ENCODE data around the gene ZNF80.
"Not testable (repeated sequence)": the region's sequence is repeated elsewhere in the genome, so short reads cannot be mapped to it uniquely, and the experiment has no call there.

The ZNF80 gene

GRCh38 chr3:114237478-114237877 lies at the start of gene ZNF80:
Gene ZNF80, minus strand, starts transcription at chr3:114237578. Its CDS starts 504 bp downstream, at chr3:114237074.
- H3K27me3 Mint-ChIP-seq; ATAC-seq (replicated peaks); DNase-seq; H3K27ac Mint-ChIP-seq; H3K9me3 Mint-ChIP-seq; H3K36me3 Mint-ChIP-seq: not testable (repeated sequence)
- peak within 1 kb of the TSS; percentile 55 to 61 for H3K4me3 Mint-ChIP-seq
- H3K4me1 Mint-ChIP-seq, result peaks cover 13 to 17% of the 10 kb centered on the region in 2 donors

- Mint-ChIP-seq H3K4me3 (no peak overlapping the region), H3K27ac (peak overlapping the region; percentile 70), H3K9me3 (no peaks in the 10 kb centered on the region), H3K4me1 (peaks cover 10 to 16% of the 10 kb centered on the region in 2 donors), H3K36me3 (no peaks in the 10 kb centered on the region), H3K27me3 (no peaks in the 10 kb centered on the region)
- no peak for ATAC-seq (replicated peaks)
- no peak for DNase-seq
These were observed 48.9 kb upstream of the ZNF80 start for GRCh38 chr3:114286266-114286665.

- Mint-ChIP-seq H3K27ac (peak overlapping the region; percentile 70), H3K4me1 (peaks cover 5 to 11% of the 10 kb centered on the region in 2 donors), H3K4me3 (no peak overlapping the region), H3K27me3 (no peaks in the 10 kb centered on the region), H3K36me3 (no peaks in the 10 kb centered on the region), H3K9me3 (no peaks in the 10 kb centered on the region)
- no peak for ATAC-seq (replicated peaks)
- DNase-seq, result no peak
These were observed 48.4 kb upstream of the ZNF80 start for GRCh38 chr3:114285648-114286230.

GRCh38 chr3:114284644-114285043 lies 47.3 kb upstream of the ZNF80 start:
- H3K4me1 Mint-ChIP-seq, result peaks cover 2 to 7% of the 10 kb centered on the region in 2 donors
- H3K4me3 Mint-ChIP-seq, result no peak overlapping the region
- H3K9me3 Mint-ChIP-seq, result no peaks in the 10 kb centered on the region
- DNase-seq (no peak), ATAC-seq (replicated peaks) (no peak)
- no peaks in the 10 kb centered on the region for H3K36me3 Mint-ChIP-seq
- H3K27me3 Mint-ChIP-seq, result no peaks in the 10 kb centered on the region
- no peak overlapping the region for H3K27ac Mint-ChIP-seq

- not testable (repeated sequence) for H3K4me3 Mint-ChIP-seq
These were observed 39.5 kb upstream of the ZNF80 start for GRCh38 chr3:114276856-114277255.

GRCh38 chr3:114274929-114275328 lies 37.6 kb upstream of the ZNF80 start:
- Mint-ChIP-seq H3K4me3 (no peak overlapping the region), H3K27ac (peak overlapping the region; percentile 62), H3K4me1 (no peaks in the 10 kb centered on the region), H3K36me3 (peaks cover 7 to 13% of the 10 kb centered on the region in 2 donors), H3K27me3 (no peaks in the 10 kb centered on the region), H3K9me3 (peaks cover 8 to 13% of the 10 kb centered on the region in 2 donors)
- ATAC-seq (replicated peaks), result no peak
- DNase-seq, result no peak

More at GRCh38 chr3:114276856-114277255, 39.5 kb upstream of the ZNF80 start:
- not testable (repeated sequence) for H3K27me3 Mint-ChIP-seq; H3K9me3 Mint-ChIP-seq; H3K36me3 Mint-ChIP-seq; H3K4me1 Mint-ChIP-seq; DNase-seq; H3K27ac Mint-ChIP-seq; ATAC-seq (replicated peaks)

GRCh38 chr3:114272271-114272670 lies 34.9 kb upstream of the ZNF80 start:
- no peak overlapping the region for H3K4me3 Mint-ChIP-seq
- peak overlapping the region; percentile 76 for H3K27ac Mint-ChIP-seq
- ATAC-seq (replicated peaks) (no peak), DNase-seq (no peak)
- peaks cover 18 to 20% of the 10 kb centered on the region in 2 donors for H3K9me3 Mint-ChIP-seq
- peaks cover 0 to 5% of the 10 kb centered on the region in 2 donors for H3K27me3 Mint-ChIP-seq
- peaks cover 9 to 20% of the 10 kb centered on the region in 2 donors for H3K36me3 Mint-ChIP-seq
- no peaks in the 10 kb centered on the region for H3K4me1 Mint-ChIP-seq

- Mint-ChIP-seq H3K4me1 (no peaks in the 10 kb centered on the region), H3K9me3 (peaks cover 18 to 21% of the 10 kb centered on the region in 2 donors), H3K27me3 (peaks cover 0 to 5% of the 10 kb centered on the region in 2 donors), H3K36me3 (peaks cover 9 to 20% of the 10 kb centered on the region in 2 donors), H3K4me3 (no peak overlapping the region), H3K27ac (no peak overlapping the region)
- ATAC-seq (replicated peaks), result no peak
- no peak for DNase-seq
These were observed 32.6 kb upstream of the ZNF80 start for GRCh38 chr3:114270019-114270418.

- H3K27me3 Mint-ChIP-seq, result peaks cover 0 to 3% of the 10 kb centered on the region in 2 donors
- H3K4me1 Mint-ChIP-seq, result no peaks in the 10 kb centered on the region
- DNase-seq (no peak), ATAC-seq (replicated peaks) (no peak)
- no peak overlapping the region for H3K4me3 Mint-ChIP-seq
- peaks cover 5 to 12% of the 10 kb centered on the region in 2 donors for H3K36me3 Mint-ChIP-seq
- no peak overlapping the region for H3K27ac Mint-ChIP-seq
- peaks cover 9 to 15% of the 10 kb centered on the region in 2 donors for H3K9me3 Mint-ChIP-seq
These were observed 22.8 kb upstream of the ZNF80 start for GRCh38 chr3:114260152-114260551.

GRCh38 chr3:114259566-114259965 lies 22.2 kb upstream of the ZNF80 start:
- peaks cover 5 to 12% of the 10 kb centered on the region in 2 donors for H3K36me3 Mint-ChIP-seq

GRCh38 chr3:114253505-114253904 lies 16.1 kb upstream of the ZNF80 start:
- DNase-seq (no peak), ATAC-seq (replicated peaks) (no peak)
- Mint-ChIP-seq H3K4me3 (no peak overlapping the region), H3K4me1 (no peaks in the 10 kb centered on the region), H3K27me3 (no peaks in the 10 kb centered on the region), H3K27ac (no peak overlapping the region), H3K36me3 (peaks cover 5% of the 10 kb centered on the region in 2 donors), H3K9me3 (peaks cover 5 to 8% of the 10 kb centered on the region in 2 donors)

More at GRCh38 chr3:114259566-114259965, 22.2 kb upstream of the ZNF80 start:
- Mint-ChIP-seq H3K27me3 (peaks cover 0 to 3% of the 10 kb centered on the region in 2 donors), H3K4me3 (no peak overlapping the region), H3K27ac (no peak overlapping the region), H3K4me1 (no peaks in the 10 kb centered on the region), H3K9me3 (peaks cover 9 to 13% of the 10 kb centered on the region in 2 donors)
- no peak for ATAC-seq (replicated peaks)
- DNase-seq, result no peak

GRCh38 chr3:114252954-114253353 lies 15.6 kb upstream of the ZNF80 start:
- Mint-ChIP-seq H3K27me3 (no peaks in the 10 kb centered on the region), H3K27ac (no peak overlapping the region), H3K4me1 (no peaks in the 10 kb centered on the region), H3K36me3 (peaks cover 5% of the 10 kb centered on the region in 2 donors), H3K9me3 (peaks cover 5 to 8% of the 10 kb centered on the region in 2 donors), H3K4me3 (no peak overlapping the region)
- no peak for ATAC-seq (replicated peaks)
- DNase-seq, result no peak

GRCh38 chr3:114242947-114243346 lies 5.6 kb upstream of the ZNF80 start:
- no peak overlapping the region for H3K4me3 Mint-ChIP-seq

GRCh38 chr3:114241262-114241661 lies 3.9 kb upstream of the ZNF80 start:
- H3K9me3 Mint-ChIP-seq, result peaks cover 4 to 8% of the 10 kb centered on the region in 2 donors
- no peak overlapping the region for H3K4me3 Mint-ChIP-seq
- DNase-seq (no peak), ATAC-seq (replicated peaks) (no peak)
- no peaks in the 10 kb centered on the region for H3K27me3 Mint-ChIP-seq
- no peak overlapping the region for H3K27ac Mint-ChIP-seq
- H3K4me1 Mint-ChIP-seq, result peaks cover 26 to 35% of the 10 kb centered on the region in 2 donors
- peaks cover 4 to 10% of the 10 kb centered on the region in 2 donors for H3K36me3 Mint-ChIP-seq

More at GRCh38 chr3:114242947-114243346, 5.6 kb upstream of the ZNF80 start:
- Mint-ChIP-seq H3K27ac (peak overlapping the region; percentile 52), H3K9me3 (peaks cover 4 to 7% of the 10 kb centered on the region in 2 donors), H3K4me1 (peaks cover 25 to 45% of the 10 kb centered on the region in 2 donors), H3K36me3 (peaks cover 7 to 8% of the 10 kb centered on the region in 2 donors), H3K27me3 (no peaks in the 10 kb centered on the region)
- no peak for DNase-seq
- peak; percentile 95 to 97 for ATAC-seq (replicated peaks)

GRCh38 chr3:114238146-114238785 lies 888 bp upstream of the ZNF80 start:
- not testable (repeated sequence) for DNase-seq; H3K4me3 Mint-ChIP-seq; H3K9me3 Mint-ChIP-seq; H3K36me3 Mint-ChIP-seq; H3K27ac Mint-ChIP-seq; H3K27me3 Mint-ChIP-seq; ATAC-seq (replicated peaks)
- H3K4me1 Mint-ChIP-seq, result peaks cover 19 to 24% of the 10 kb centered on the region in 2 donors

All from stimulated activated naive B cell treated with anti-CD40 and anti-IgM and Interleukin-4, amounts not matched to agents 10 μg/mL and 1 μg/mL and 100 μg/mL, for 72 hours (primary cell).